Measurements from ENCODE around the gene COMMD9.

COMMD9 gene

GRCh38 chr11:36296884-36297543, 7.8 kb upstream of the COMMD9 start:
- DNase-seq (ENCODE audit: low spot score) = no peak

GRCh38 chr11:36295926-36296325, 6.7 kb upstream of the COMMD9 start, which contains the start of gene PRR5L:
Gene PRR5L (plus strand): TSS chr11:36296288. CDS start chr11:36401122, 104,834 bp downstream.
- DNase-seq (ENCODE audit: low spot score) = no peak

GRCh38 chr11:36292311-36292722, 3.1 kb upstream of the COMMD9 start:
- peak; percentile 19 for DNase-seq (ENCODE audit: low spot score)

DNA sequence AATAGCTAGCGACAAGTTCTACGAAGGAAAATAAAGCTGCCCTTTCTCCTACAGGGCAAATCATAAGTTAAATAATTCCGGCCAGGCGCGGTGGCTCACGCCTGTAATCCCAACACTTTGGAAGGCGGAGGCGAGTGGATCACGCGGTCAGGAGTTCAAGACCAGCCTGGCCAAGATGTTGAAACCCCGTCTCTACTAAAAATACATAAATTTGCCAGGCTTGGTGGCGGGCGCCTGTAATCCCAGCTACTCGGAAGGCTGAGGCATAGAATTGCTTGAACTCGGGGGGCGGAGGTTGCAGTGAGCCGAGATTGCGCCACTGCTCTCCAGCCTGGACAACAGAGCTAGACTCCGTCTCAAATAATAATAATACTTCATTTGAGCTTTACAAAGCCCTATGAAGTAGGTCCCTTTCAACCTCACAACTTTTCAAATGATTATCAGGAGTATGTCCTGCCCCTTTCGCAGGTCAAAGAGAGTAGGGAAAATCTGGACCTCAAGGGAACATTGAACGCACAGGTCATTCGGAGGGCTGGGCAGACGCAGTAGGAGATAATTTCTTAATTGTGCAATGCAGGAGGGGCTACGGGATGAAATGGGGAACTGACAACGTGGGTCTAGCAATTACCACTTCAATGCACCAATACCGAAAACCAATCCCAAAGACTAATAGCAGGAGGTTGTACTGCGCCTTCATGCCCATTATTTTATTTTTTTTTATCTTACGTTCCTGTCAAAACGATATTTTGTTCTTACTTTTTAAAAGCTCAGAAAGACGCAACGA, 590 bp downstream of the COMMD9 start:
- DNase-seq (ENCODE audit: low spot score) = no peak

- DNase-seq (ENCODE audit: low spot score) = no peak
Measured at GRCh38 chr11:36282926-36283325, 6.3 kb downstream of the COMMD9 start.

- no peak for DNase-seq (ENCODE audit: low spot score)
Measured at GRCh38 chr11:36281850-36282249, 7.4 kb downstream of the COMMD9 start.

GRCh38 chr11:36280531-36280930, 8.7 kb downstream of the COMMD9 start:
- no peak for DNase-seq (ENCODE audit: low spot score)

DNA sequence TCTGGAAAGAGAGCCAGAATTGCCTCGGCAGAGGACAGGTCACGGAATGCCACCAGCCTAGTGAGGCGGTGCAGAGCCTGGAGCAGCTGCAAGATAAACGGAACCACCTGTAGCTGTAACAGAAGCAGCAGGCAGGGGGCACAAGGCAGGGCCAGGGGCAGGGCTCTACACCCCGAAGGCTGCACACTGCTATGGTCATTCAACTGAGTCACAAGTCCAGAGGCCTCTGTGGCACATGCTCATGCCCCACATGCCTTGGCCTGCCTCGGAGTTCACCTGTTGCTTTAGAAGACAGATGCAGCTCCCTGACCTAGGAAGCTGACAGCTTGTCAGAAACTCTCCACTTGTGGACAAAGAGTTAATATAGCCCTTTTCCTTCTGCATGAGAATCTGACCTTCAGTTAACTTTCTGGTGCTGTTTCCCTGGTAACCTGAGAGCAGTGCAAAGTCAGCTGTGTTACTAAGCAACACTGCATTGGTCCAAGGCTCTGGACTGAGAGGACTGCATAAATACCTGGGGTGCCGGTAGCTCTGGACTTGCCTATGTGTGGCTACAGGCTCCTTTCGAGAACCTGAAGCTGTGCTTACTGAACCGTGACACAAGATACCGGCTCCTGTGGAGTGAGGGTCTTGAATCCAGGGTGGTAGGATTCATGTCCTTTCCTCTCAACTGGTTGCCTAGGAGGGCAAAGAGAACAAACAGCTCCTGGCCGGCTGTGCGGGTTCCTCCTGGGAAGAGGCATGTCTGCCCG, 10.5 kb downstream of the COMMD9 start:
- no peak for DNase-seq (ENCODE audit: low spot score)

- no peak for DNase-seq (ENCODE audit: low spot score)
Measured at GRCh38 chr11:36274414-36274813, 14.8 kb downstream of the COMMD9 start.

- DNase-seq (ENCODE audit: low spot score) = no peak
Measured at GRCh38 chr11:36273110-36273509, 16.1 kb downstream of the COMMD9 start.

DNA sequence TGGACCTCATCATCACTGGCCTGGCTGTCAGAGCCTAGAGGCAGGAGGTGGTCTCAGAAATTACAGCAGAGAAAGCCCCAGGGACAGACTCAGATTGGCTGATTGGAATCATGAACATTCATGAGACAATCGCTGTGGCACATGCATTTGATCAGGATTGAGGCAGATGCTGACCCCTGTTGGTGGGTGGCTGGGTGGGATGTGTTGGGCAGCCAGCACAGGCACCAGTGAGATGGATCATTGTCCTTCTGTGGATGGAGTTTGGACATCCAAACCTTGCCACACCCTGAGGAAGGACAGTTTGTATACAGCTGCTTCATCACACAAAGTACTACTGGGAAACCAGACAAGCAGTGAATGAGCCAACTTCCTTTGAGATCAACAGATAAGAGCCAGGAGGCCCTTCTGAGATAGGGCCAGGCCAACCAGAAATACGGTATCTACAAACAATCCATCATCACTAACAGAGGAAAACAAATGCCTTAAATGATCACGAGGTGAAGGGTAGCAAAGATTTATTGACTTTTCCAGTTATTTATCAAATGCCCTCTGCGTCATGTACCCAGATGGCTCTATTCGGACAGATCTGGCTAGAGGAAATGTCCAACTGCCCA, 17.3 kb downstream of the COMMD9 start:
- DNase-seq (ENCODE audit: low spot score) = no peak

- no peak for DNase-seq (ENCODE audit: low spot score)
Measured at GRCh38 chr11:36270701-36271100, 18.5 kb downstream of the COMMD9 start.

DNA sequence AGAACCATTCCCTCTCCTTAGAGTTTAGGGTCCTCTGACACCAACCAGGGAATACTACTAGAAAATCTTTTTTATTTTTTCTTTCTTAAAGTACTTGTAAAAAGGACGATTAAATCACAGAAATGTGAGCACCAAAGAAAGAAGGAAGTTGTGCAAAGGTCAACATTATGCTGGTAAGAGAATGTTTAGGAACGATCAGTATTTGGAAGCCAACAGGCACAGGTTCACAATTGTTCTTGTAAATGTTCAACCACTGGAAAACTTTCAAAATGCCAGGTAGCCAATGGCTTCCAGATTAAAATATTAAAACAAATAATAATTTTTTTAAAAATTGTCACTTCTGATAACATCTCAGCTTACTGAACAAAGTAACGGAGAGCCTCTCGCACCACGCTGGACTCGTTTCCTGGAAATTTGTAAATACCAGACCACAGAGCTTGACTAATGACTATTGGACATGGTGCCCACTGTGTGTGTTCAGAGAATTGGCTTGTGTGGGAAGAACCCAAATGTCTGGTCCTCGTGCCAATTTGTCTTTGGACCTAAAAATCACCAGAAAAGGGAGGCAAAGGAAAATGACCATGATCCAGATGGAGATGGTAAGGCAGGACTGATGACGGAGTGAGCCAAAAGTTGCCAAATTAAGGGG, 20.8 kb downstream of the COMMD9 start:
- no peak for DNase-seq (ENCODE audit: low spot score)

GRCh38 chr11:36266767-36267166, 22.5 kb downstream of the COMMD9 start:
- DNase-seq (ENCODE audit: low spot score) = no peak

DNA sequence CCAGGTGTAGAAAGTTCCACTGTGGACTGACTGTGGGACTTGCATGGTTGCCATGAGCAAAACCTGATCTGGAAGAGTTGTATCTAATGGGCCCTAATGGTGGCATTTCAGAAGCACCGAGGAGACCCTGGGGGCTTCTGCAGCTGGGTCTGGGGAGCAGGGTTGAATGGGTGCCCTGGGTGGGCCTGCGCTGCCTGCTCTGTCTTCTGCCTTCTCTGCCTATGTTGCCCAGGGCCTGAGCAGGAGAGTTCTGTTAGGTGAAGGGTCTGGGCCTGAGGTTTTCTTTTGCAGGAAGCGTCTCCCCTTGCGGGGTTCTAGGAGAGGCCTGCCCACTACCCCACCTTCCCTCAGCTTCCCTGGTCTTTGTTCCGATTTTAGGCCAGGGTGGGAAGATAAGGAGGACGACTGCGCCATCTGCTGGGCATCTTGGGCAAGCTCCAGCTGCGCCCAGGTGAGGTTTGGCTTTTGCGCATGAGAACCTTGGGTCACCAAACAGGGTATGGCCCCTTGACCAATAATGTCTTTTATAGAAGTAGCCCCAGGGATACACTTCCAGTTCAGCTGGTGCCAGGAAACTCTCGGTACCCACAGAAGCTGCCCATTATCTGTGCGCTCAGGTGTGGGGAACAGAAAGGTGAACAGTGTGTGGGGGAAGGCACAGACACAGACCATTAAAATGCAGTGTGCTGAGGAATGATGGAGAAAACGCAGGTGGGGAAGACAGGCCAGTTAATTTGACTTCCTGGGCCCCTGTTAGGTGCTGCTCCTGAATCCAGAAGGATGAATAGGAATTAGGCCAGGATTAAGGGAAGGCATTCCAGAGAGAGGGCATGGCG, 23.2 kb downstream of the COMMD9 start:
- DNase-seq (ENCODE audit: low spot score) = peak; percentile 39

DNA sequence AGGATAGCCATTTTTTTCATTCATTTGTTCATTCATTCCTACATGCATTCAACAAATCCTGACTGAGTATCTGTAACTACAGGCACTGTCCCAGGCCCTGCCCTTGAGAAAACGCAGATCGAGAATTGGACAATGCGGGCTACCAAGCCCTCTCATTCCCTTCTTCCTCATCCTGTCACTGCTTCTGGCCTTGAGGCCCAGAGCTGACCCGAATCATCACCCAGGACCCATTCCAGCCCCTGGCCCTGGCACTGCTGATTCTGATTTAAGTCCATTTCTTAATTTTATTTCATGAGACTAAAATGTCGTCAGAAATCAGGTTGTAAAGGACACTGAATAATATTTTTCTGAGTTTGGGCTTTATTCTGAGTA, 24.3 kb downstream of the COMMD9 start:
- DNase-seq (ENCODE audit: low spot score) = no peak

GRCh38 chr11:36264011-36264972, 24.9 kb downstream of the COMMD9 start:
- no peak for DNase-seq (ENCODE audit: low spot score)

GRCh38 chr11:36261094-36261493, 28.1 kb downstream of the COMMD9 start:
- DNase-seq (ENCODE audit: low spot score) = no peak

GRCh38 chr11:36258730-36259360, 30.4 kb downstream of the COMMD9 start:
- DNase-seq (ENCODE audit: low spot score) = peak; percentile 40

All from HuH-7.5 (cell line).